ENCODE measurements around the gene CDH4. TPM values are rescaled to one million over a fixed set of nuclear protein-coding genes. Genes with fewer than 3 reads are reported as not detected.

Gene CDH4
- total and polyA plus RNA-seq, 2 donors (not counting 3 experiments of a cell fraction or from before 2014, with no cell fraction given): 0.17 to 0.51 TPM

- Histone ChIP-seq H3K9me1 (replicated peaks; ENCODE audit: control insufficient read depth, extremely low read depth, insufficient read depth, low read length) (no peaks in the 10 kb centered on the region), H3K4me3 (replicated peaks in 1 of 3; ENCODE audit: insufficient read depth in 1 of 3, low read depth in 1 of 3, low read length in 3 of 3) (no peak overlapping the region), H4K20me1 (replicated peaks; ENCODE audit: control insufficient read depth, extremely low read depth, insufficient read depth, low read length) (no peaks in the 10 kb centered on the region), H3K9me3 (replicated peaks; ENCODE audit: control insufficient read depth, insufficient read depth, low read length) (peaks cover 7% of the 10 kb centered on the region), H3K36me3 (ENCODE audit: control insufficient read depth in 2 of 2, extremely low read depth in 1 of 2, insufficient read depth in 2 of 2, low read length in 2 of 2) (no peaks in the 10 kb centered on the region), H2AFZ (ENCODE audit: low read depth, low read length) (no peak overlapping the region), H3K27ac (ENCODE audit: insufficient read depth, low read depth, low read length) (no peak overlapping the region), H3K79me2 (ENCODE audit: control insufficient read depth, insufficient read depth, low read length) (no peaks in the 10 kb centered on the region), H3K9ac (replicated peaks; ENCODE audit: extremely low read depth, insufficient read depth, low read length) (no peak overlapping the region), H3K27me3 (ENCODE audit: control insufficient read depth in 2 of 2, insufficient read depth in 2 of 2, low read length in 2 of 2) (no peaks in the 10 kb centered on the region), H3K4me2 (ENCODE audit: insufficient read depth, low read length) (no peak overlapping the region), H3K4me1 (ENCODE audit: control insufficient read depth, extremely low read depth, insufficient read depth, low read length) (no peaks in the 10 kb centered on the region)
- CTCF ChIA-PET: no interaction called here
- no peak for DNase-seq (ENCODE audit: low read depth, low spot score)
- no TSS peak for BruUV-seq (replicated peaks)
- intact Hi-C loops (cut with micrococcal nuclease): no loop called here
- POLR2A ChIA-PET: no interaction called here
- FAIRE-seq: no peak
- no peak for TF ChIP-seq POLR2AphosphoS5 (IDR thresholded peaks at IDR 0.05; ENCODE audit: insufficient read depth, low read depth, low read length)
- TF ChIP-seq FOS (IDR thresholded peaks at IDR 0.05; ENCODE audit: borderline replicate concordance, insufficient read depth, low read length): no peak
- no peak for TF ChIP-seq POLR2A (IDR thresholded peaks at IDR 0.05; ENCODE audit: low read depth, low read length)
- no peak for TF ChIP-seq JUN (IDR thresholded peaks at IDR 0.05; ENCODE audit: borderline replicate concordance, insufficient read depth, insufficient read length, low read depth)
- no peak for TF ChIP-seq CTCF (IDR thresholded peaks at IDR 0.05; ENCODE audit: extremely low read depth in 1 of 2, insufficient read depth in 1 of 2, low read depth in 1 of 2, low read length in 2 of 2)
- no peak for TF ChIP-seq GATA2 (IDR thresholded peaks at IDR 0.05; ENCODE audit: insufficient read depth, insufficient read length, low read depth, low read length)
- no peak for TF ChIP-seq EZH2 (IDR thresholded peaks at IDR 0.05; ENCODE audit: borderline replicate concordance, low read depth, low read length, severe bottlenecking)
- TF ChIP-seq MYC (IDR thresholded peaks at IDR 0.05; ENCODE audit: low read depth, low read length): no peak
- TF ChIP-seq MAX (IDR thresholded peaks at IDR 0.05; ENCODE audit: insufficient read depth, insufficient read length): no peak
- dilution Hi-C loops (cut with MboI; ENCODE audit: extremely low pct_ligation_motif_present, low sequenced_read_pairs): no loop called here
These were observed 117.9 kb downstream of the CDH4 start for GRCh38 chr20:61369731-61370520.

Measured in endothelial cell of umbilical vein (primary cell).